Trophoblast cell (in vitro differentiated cells and primary cell): ENCODE data around the gene PLEK.
A peak's percentile ranks its signal among the peaks of the same experiment; 100 is the strongest.

Experiments
- DNase-seq, 2 donors: peaks; one replicate each; pipeline ENCODE4 v3.0.0-alpha.2; 2016
- H2AFZ ChIP-seq: 2 replicates; pipeline ENCODE4 v1.6.1; 2013; ENCODE audit warnings: low read length, moderate library complexity, mild to moderate bottlenecking; ENCODE audit not compliant: insufficient read depth, poor library complexity
- H2AK5ac ChIP-seq: 2 replicates; pipeline ENCODE4 v1.6.1; 2013; ENCODE audit warnings: mild to moderate bottlenecking, low read length
- H2BK120ac ChIP-seq: 2 replicates; pipeline ENCODE4 v1.6.1; 2013; ENCODE audit warnings: low read length, mild to moderate bottlenecking, moderate library complexity; ENCODE audit not compliant: insufficient read depth, poor library complexity
- H2BK12ac ChIP-seq: 2 replicates; pipeline ENCODE4 v1.6.1; 2013; ENCODE audit warnings: mild to moderate bottlenecking, low read length, moderate library complexity
- H2BK5ac ChIP-seq: 2 replicates; pipeline ENCODE4 v1.6.1; 2013; ENCODE audit warnings: low read length, low read depth, moderate library complexity, mild to moderate bottlenecking; ENCODE audit not compliant: poor library complexity
- H3K14ac ChIP-seq: 2 replicates; pipeline ENCODE4 v1.6.1; 2013; ENCODE audit warnings: mild to moderate bottlenecking, low read length
- H3K18ac ChIP-seq: 2 replicates; pipeline ENCODE4 v1.6.1; 2013; ENCODE audit warnings: mild to moderate bottlenecking, low read length
- H3K23ac ChIP-seq: 2 replicates; pipeline ENCODE4 v1.6.1; 2013; ENCODE audit warnings: low read length
- H3K27ac ChIP-seq: 2 replicates; pipeline ENCODE4 v1.5.1; 2013; ENCODE audit warnings: low read depth, mild to moderate bottlenecking, inconsistent platforms, low read length, moderate library complexity
- H3K27me3 ChIP-seq: 2 replicates; pipeline ENCODE4 v1.6.1; 2013; ENCODE audit warnings: inconsistent platforms, mild to moderate bottlenecking, low read length, moderate library complexity; ENCODE audit not compliant: insufficient read depth
- H3K36me3 ChIP-seq, 2 experiments: 1 replicate in 1 of 2; 2 replicates in 1 of 2; pipeline ENCODE4 v1.6.1; 2013; ENCODE audit warnings: low read length in 2 of 2, mild to moderate bottlenecking in 2 of 2, moderate library complexity in 1 of 2; ENCODE audit not compliant: insufficient read depth in 2 of 2, control insufficient read depth in 1 of 2
- H3K4ac ChIP-seq: 2 replicates; pipeline ENCODE4 v1.6.1; 2013; ENCODE audit warnings: low read depth, mild to moderate bottlenecking, low read length, moderate library complexity
- H3K4me1 ChIP-seq, 2 experiments: 1 replicate in 1 of 2; 2 replicates in 1 of 2; pipeline ENCODE4 v1.6.1; 2013; ENCODE audit warnings: low read length in 2 of 2, mild to moderate bottlenecking in 2 of 2, moderate library complexity in 1 of 2; ENCODE audit not compliant: insufficient read depth in 2 of 2, control insufficient read depth in 1 of 2
- H3K4me2 ChIP-seq: 2 replicates; pipeline ENCODE4 v1.6.1; 2013; ENCODE audit warnings: inconsistent platforms, mild to moderate bottlenecking, low read length, moderate library complexity
- H3K4me3 ChIP-seq: 2 replicates; pipeline ENCODE4 v1.5.1; 2013; ENCODE audit warnings: mild to moderate bottlenecking, low read depth, low read length, inconsistent platforms
- H3K79me1 ChIP-seq: one replicate; pipeline ENCODE4 v1.6.1; 2013; ENCODE audit warnings: low read length
- H3K79me2 ChIP-seq: 2 replicates; pipeline ENCODE4 v1.6.1; 2013; ENCODE audit warnings: low read length, mild to moderate bottlenecking; ENCODE audit not compliant: control insufficient read depth, insufficient read depth, poor library complexity
- H3K9ac ChIP-seq: 2 replicates; pipeline ENCODE4 v1.6.1; 2013; ENCODE audit warnings: mild to moderate bottlenecking, low read length
- H3K9me3 ChIP-seq: 2 replicates; pipeline ENCODE4 v1.6.1; 2013; ENCODE audit warnings: low read depth, mild to moderate bottlenecking, control low read depth, inconsistent platforms, low read length; ENCODE audit not compliant: insufficient read depth
- H4K12ac ChIP-seq: 2 replicates; pipeline ENCODE4 v1.6.1; 2013; ENCODE audit warnings: low read depth, mild to moderate bottlenecking, low read length, moderate library complexity
- H4K8ac ChIP-seq: 2 replicates; pipeline ENCODE4 v1.6.1; 2013; ENCODE audit warnings: low read depth, mild to moderate bottlenecking, low read length, moderate library complexity
- H4K91ac ChIP-seq: one replicate; pipeline ENCODE4 v1.6.1; 2013; ENCODE audit warnings: low read depth, mild to moderate bottlenecking, low read length, moderate library complexity
- WGBS: extraction: QIAGEN DNeasy Blood & Tissue Kit; methylation state at CpG from one replicate; pipeline ENCODE4 v1.1.7; 2013; ENCODE audit warnings: missing lambda C conversion rate; ENCODE audit not compliant: insufficient read length, insufficient coverage; ENCODE audit errors: extremely low coverage; 5-methylcytosine and 5-hydroxymethylcytosine counted together

The PLEK gene

DNA sequence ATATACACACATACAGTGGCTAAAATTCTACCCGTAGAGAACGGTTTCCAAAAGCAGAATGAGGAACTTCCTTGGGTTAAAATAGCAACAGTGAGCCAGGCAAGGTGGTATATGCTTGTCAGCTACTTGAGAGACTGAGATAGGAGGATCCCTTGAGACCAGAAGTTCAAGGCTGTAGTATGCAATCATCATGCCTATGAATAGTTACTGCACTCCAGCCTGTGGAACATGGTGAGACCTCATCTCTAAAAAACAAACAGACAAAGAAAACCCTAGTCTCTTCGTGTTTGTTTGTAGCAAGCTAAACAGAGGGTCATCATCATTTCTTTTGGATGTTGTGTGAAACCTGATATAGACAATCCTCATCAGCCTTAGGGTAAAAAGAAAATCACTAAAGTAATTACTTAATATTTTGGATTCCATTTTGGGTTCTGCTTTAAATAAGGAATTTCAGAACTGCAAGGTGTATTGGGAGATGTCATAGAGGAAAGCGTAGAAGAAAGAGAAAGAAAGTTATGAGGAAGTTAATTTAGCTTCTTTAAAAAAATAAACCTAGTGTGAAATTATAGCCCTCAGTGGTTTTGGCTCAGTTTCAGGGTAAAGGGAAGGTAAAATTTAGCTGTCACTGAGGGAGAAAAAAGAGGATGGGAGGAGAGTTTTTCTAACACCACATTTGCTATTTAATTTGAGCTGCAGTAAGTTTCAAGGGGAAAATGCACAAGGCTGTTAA is 46.5 kb downstream of the PLEK start:
- no peak overlapping the region for H2BK5ac ChIP-seq
- no peak overlapping the region for H3K4me3 ChIP-seq
- no peak overlapping the region for H2AK5ac ChIP-seq
- H2BK120ac ChIP-seq = no peak overlapping the region
- H3K36me3 ChIP-seq = no peaks in the 10 kb centered on the region
- H3K79me2 ChIP-seq = no peaks in the 10 kb centered on the region
- no peak overlapping the region for H3K14ac ChIP-seq
- peak in 1 of 2 donors; percentile 12 for DNase-seq
- H4K12ac ChIP-seq = no peak overlapping the region
- H4K91ac ChIP-seq = no peak overlapping the region
- H3K27ac ChIP-seq = no peak overlapping the region
- 100% methylated on average over 1 of the region's 4 CpGs for WGBS
- H2AFZ ChIP-seq = no peak overlapping the region
- H2BK12ac ChIP-seq = no peak overlapping the region
- H3K4me1 ChIP-seq = no peaks in the 10 kb centered on the region
- no peak overlapping the region for H3K18ac ChIP-seq
- no peaks in the 10 kb centered on the region for H3K27me3 ChIP-seq
- no peak overlapping the region for H3K4ac ChIP-seq
- no peak overlapping the region for H3K4me2 ChIP-seq
- no peak overlapping the region for H3K23ac ChIP-seq
- no peaks in the 10 kb centered on the region for H3K79me1 ChIP-seq
- no peak overlapping the region for H3K9ac ChIP-seq
- no peaks in the 10 kb centered on the region for H3K9me3 ChIP-seq
- H4K8ac ChIP-seq = no peak overlapping the region

DNA sequence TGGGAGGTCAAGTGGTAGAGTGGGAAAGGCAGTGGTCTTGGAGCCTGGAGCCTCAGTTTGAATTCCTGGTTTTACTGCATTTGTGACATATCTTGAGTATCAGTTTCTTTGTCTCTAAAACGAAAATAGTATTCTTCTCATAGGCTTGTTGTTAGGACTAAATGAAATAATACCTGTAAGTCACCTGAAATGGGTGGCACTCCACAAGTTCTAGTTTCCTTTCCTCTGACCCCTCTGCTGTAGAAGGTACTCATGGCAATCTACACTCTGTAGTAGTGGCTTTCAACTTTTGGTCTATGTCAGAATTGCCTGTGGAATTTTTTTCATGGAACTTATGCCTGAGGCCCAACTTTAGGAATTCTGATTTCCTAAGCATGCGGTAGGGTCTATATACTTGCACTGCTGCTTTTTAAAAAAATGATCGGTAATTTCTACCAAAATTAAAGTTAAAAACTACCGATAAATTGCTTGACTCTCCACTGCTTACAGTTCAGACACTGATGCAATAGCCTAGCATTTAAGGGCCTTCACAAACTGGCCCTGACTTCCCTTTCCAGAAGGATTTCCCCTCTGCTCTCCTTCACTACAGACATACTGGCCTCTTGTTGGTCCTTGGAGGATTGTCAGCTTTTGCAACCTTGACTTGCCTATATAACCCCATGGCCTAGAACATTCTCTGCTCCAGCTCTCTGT is 47.2 kb downstream of the PLEK start:
- DNase-seq = peak; percentile 12 to 66
- no CpG with 5 or more reads among the region's 4 CpGs for WGBS
- Histone ChIP-seq H4K12ac (no peak overlapping the region), H3K18ac (no peak overlapping the region), H3K4ac (no peak overlapping the region), H3K27ac (no peak overlapping the region), H2AK5ac (no peak overlapping the region), H4K8ac (no peak overlapping the region), H2AFZ (no peak overlapping the region), H3K4me3 (no peak overlapping the region), H3K79me2 (no peaks in the 10 kb centered on the region), H2BK5ac (no peak overlapping the region), H3K27me3 (no peaks in the 10 kb centered on the region), H3K9me3 (no peaks in the 10 kb centered on the region), H3K23ac (no peak overlapping the region), H4K91ac (no peak overlapping the region), H3K4me1 (no peaks in the 10 kb centered on the region), H2BK120ac (no peak overlapping the region), H3K79me1 (no peaks in the 10 kb centered on the region), H2BK12ac (no peak overlapping the region), H3K14ac (no peak overlapping the region), H3K4me2 (no peak overlapping the region), H3K36me3 (no peaks in the 10 kb centered on the region), H3K9ac (no peak overlapping the region)

DNA sequence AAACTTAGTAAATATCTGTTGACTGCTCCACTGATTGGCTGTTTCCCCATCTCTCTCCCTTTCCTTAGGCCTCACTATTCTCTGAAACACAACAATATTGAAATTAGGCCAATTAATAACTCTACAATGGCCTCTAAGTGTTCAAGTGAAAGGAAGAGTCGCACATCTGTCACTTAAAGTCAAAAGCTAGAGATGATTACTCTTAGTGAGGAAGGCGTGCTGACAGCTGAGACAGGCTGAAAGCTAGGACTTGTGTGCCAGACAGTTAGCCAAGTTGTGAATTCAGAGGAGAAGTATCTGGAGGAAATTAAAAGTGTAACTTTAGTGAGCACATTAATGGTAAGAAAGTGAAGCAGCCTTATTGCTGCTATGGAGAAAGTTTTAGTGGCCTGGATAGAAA is 48.4 kb downstream of the PLEK start:
- Histone ChIP-seq H2BK5ac (no peak overlapping the region), H2BK120ac (no peak overlapping the region), H3K18ac (no peak overlapping the region), H3K14ac (no peak overlapping the region), H3K79me1 (no peaks in the 10 kb centered on the region), H3K4me2 (no peak overlapping the region), H3K4me1 (no peaks in the 10 kb centered on the region), H2AK5ac (no peak overlapping the region), H3K27me3 (no peaks in the 10 kb centered on the region), H2AFZ (no peak overlapping the region), H3K27ac (no peak overlapping the region), H3K79me2 (no peaks in the 10 kb centered on the region), H3K23ac (no peak overlapping the region), H3K36me3 (no peaks in the 10 kb centered on the region), H3K9me3 (no peaks in the 10 kb centered on the region), H3K9ac (no peak overlapping the region), H3K4ac (no peak overlapping the region), H4K12ac (no peak overlapping the region), H3K4me3 (no peak overlapping the region), H4K8ac (no peak overlapping the region), H2BK12ac (no peak overlapping the region), H4K91ac (no peak overlapping the region)
- no CpG with 5 or more reads among the region's 2 CpGs for WGBS
- no peak for DNase-seq

DNA sequence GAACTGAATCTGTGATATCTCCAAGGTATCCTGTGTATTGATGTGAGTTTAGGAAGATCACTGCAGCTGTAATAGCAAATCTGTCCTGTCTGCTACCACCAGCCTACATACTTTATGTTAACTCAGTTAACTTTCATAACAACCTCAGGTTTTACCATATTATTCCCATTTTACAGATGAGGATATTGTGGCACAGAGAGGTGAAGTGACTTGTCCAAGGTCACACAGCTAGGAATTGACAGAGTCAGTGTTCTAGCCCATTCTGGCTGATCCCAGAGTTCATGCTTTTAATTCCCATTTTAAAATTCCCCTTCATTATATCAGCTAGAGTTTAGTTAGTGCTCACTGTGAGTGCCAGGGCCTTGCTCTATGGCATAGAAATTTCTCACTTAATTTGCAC is 49.4 kb downstream of the PLEK start:
- Histone ChIP-seq H3K4me1 (no peaks in the 10 kb centered on the region), H3K4me3 (no peak overlapping the region), H2BK5ac (no peak overlapping the region), H3K36me3 (no peaks in the 10 kb centered on the region), H3K23ac (no peak overlapping the region), H3K9ac (no peak overlapping the region), H4K8ac (no peak overlapping the region), H3K79me1 (no peaks in the 10 kb centered on the region), H3K18ac (no peak overlapping the region), H3K4me2 (no peak overlapping the region), H4K12ac (no peak overlapping the region), H3K27me3 (no peaks in the 10 kb centered on the region), H4K91ac (no peak overlapping the region), H3K14ac (no peak overlapping the region), H2AK5ac (no peak overlapping the region), H3K79me2 (no peaks in the 10 kb centered on the region), H2BK12ac (no peak overlapping the region), H3K4ac (no peak overlapping the region), H3K9me3 (no peaks in the 10 kb centered on the region), H2AFZ (no peak overlapping the region), H2BK120ac (no peak overlapping the region), H3K27ac (no peak overlapping the region)
- no peak for DNase-seq
